ENCODE data around the gene CNOT4. TPM values are rescaled to one million over a fixed set of nuclear protein-coding genes. Genes with fewer than 3 reads are reported as not detected.

The CNOT4 gene
- polyA plus RNA-seq, 2 of the 4 experiments (the other 2 are of a cell fraction) = 10.0 to 16.4 TPM

DNA sequence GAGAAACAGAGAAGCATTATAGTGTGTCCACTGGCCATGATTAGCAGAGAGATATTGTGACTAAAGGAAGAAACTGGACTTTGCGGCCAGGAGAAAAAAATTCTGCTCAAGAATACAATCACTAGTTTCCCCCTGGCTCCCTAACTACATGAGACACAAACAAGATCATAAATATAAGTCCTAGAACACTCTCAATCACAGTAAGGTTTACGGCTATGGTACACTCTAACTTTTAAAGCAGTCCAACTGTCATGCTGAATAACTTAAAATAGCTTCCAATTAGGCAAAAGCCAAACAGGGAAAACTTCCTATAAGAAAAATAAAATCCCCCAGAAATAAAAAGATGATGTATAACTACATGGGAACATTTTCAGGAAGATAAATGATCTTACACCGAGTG lies 144.2 kb downstream of the CNOT4 start:
- ATAC-seq = no peak
- no peak overlapping the region for H3K27ac ChIP-seq
- H3K4me3 ChIP-seq = no peak overlapping the region
- no peaks in the 10 kb centered on the region for H3K9me3 ChIP-seq
- TF ChIP-seq HOXA7 (CRISPR knock-in tag; IDR thresholded peaks at IDR 0.05) = no peak
- TF ChIP-seq RFX5 (IDR thresholded peaks at IDR 0.05) = no peak
- POLR2A ChIA-PET = no interaction called here
- no peak for FAIRE-seq
- H3K4me2 ChIP-seq = no peak overlapping the region
- peaks cover 10% of the 10 kb centered on the region; the same call in 2 of the 3 replicates for H3K4me1 ChIP-seq
- CTCF ChIA-PET = no interaction called here
- DNase-seq (ENCODE audit: low read depth in 1 of 2, low spot score in 1 of 2) = no peak
- 95% methylated on average over 3 of the region's 3 CpGs for WGBS (ENCODE audit: missing lambda C conversion rate)

DNA sequence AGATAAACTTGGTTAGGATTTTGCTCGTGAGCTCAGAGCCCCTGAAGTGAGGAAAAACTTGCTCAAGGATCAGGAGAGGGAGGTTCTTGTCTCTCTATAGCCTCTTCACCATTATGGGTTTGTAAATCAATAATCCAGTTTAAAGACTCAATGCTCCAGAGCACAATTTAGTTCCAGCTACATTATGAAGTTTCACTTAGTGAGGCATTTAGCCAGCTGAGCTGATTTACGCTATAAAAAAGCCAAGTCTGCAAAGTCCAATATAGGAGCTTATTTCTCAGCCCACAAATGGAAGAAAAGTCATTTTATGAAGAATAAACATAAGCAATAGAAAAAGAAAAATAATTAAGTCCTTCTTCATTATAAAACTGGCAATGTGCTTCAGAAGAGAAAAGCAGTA lies 145.7 kb downstream of the CNOT4 start:
- TF ChIP-seq ZFP36 (IDR thresholded peaks at IDR 0.05; ENCODE audit: borderline replicate concordance, partially characterized antibody) = no peak
- TF ChIP-seq, protein P1, sequence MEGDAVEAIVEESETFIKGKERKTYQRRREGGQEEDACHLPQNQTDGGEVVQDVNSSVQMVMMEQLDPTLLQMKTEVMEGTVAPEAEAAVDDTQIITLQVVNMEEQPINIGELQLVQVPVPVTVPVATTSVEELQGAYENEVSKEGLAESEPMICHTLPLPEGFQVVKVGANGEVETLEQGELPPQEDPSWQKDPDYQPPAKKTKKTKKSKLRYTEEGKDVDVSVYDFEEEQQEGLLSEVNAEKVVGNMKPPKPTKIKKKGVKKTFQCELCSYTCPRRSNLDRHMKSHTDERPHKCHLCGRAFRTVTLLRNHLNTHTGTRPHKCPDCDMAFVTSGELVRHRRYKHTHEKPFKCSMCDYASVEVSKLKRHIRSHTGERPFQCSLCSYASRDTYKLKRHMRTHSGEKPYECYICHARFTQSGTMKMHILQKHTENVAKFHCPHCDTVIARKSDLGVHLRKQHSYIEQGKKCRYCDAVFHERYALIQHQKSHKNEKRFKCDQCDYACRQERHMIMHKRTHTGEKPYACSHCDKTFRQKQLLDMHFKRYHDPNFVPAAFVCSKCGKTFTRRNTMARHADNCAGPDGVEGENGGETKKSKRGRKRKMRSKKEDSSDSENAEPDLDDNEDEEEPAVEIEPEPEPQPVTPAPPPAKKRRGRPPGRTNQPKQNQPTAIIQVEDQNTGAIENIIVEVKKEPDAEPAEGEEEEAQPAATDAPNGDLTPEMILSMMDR (IDR thresholded peaks at IDR 0.05) = no peak
- no peak for TF ChIP-seq CHD4 (IDR thresholded peaks at IDR 0.05; ENCODE audit: borderline replicate concordance)
- TF ChIP-seq CEBPB (IDR thresholded peaks at IDR 0.05) = no peak
- TF ChIP-seq MAFK (IDR thresholded peaks at IDR 0.05; ENCODE audit: partially characterized antibody) = no peak
- TF ChIP-seq KDM5A (IDR thresholded peaks at IDR 0.05) = no peak
- no peak for TF ChIP-seq KDM1A (IDR thresholded peaks at IDR 0.05; ENCODE audit: low read depth)
- TF ChIP-seq CHD2 (IDR thresholded peaks at IDR 0.05; ENCODE audit: low read length, partially characterized antibody) = no peak
- TF ChIP-seq HOXA7 (CRISPR knock-in tag; IDR thresholded peaks at IDR 0.05) = no peak
- TF ChIP-seq MAZ (IDR thresholded peaks at IDR 0.05; ENCODE audit: borderline replicate concordance, low read depth, low read length) = no peak
- TF ChIP-seq HEYL (CRISPR knock-in tag; IDR thresholded peaks at IDR 0.05) = no peak
- TF ChIP-seq FOXS1 (CRISPR knock-in tag; IDR thresholded peaks at IDR 0.05) = no peak
- no peak for TF ChIP-seq FOSL2 (IDR thresholded peaks at IDR 0.05)
- TF ChIP-seq FOSL2 (CRISPR knock-in tag; IDR thresholded peaks at IDR 0.05) = no peak
- TF ChIP-seq EHF (CRISPR knock-in tag; IDR thresholded peaks at IDR 0.05) = no peak
- TF ChIP-seq, protein P2, sequence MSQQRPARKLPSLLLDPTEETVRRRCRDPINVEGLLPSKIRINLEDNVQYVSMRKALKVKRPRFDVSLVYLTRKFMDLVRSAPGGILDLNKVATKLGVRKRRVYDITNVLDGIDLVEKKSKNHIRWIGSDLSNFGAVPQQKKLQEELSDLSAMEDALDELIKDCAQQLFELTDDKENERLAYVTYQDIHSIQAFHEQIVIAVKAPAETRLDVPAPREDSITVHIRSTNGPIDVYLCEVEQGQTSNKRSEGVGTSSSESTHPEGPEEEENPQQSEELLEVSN (IDR thresholded peaks at IDR 0.05; ENCODE audit: borderline replicate concordance, low read depth) = no peak
- H3K4me1 ChIP-seq = peaks cover 10% of the 10 kb centered on the region; the same call in 2 of the 3 replicates
- no peak overlapping the region for H3K27ac ChIP-seq
- H3K9me3 ChIP-seq = no peaks in the 10 kb centered on the region
- H3K4me2 ChIP-seq = no peak overlapping the region
- CTCF ChIA-PET = interaction anchor here (0.5 to 1.6 kb wide), 4 partner anchors 9 to 281 kb away, joined by 3 to 5 read pairs (median 4); no protein-coding TSS in a partner anchor
- H3K4me3 ChIP-seq = no peak overlapping the region
- POLR2A ChIA-PET = no interaction called here
- no peak for ATAC-seq
- FAIRE-seq = no peak
- no peak for DNase-seq (ENCODE audit: low read depth in 1 of 2, low spot score in 1 of 2)
- 93% methylated on average over 2 of the region's 2 CpGs for WGBS (ENCODE audit: missing lambda C conversion rate)

DNA sequence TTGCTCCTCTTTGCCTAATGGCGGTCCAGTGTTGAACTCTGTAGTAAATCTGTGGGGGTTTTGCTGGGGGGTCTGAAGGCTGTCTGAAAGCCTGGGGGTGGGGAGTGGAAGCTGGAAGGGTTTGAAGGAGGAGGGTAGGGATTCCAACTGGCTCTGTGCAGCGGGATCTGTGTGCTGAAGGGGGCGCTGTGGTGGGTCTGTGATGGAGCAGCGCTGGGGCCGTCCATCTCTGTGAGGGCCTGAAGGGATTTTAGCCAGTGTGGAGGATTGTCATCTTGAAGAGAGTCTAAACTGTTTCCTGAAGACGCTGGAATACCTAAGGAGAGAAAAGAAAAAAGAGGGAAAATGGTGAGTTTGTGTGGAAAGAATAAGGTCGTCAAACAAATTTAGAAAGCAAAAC lies 147.0 kb downstream of the CNOT4 start:
- Histone ChIP-seq H3K4me2 (no peak overlapping the region), H3K9me3 (no peaks in the 10 kb centered on the region), H3K27ac (no peak overlapping the region), H3K4me3 (no peak overlapping the region), H3K4me1 (peaks cover 10% of the 10 kb centered on the region; the same call in 2 of the 3 replicates)
- DNase-seq (ENCODE audit: low read depth in 1 of 2, low spot score in 1 of 2) = peak in 1 of 2 experiments; percentile 12
- ChIA-PET CTCF (interaction anchor here (0.5 to 2.1 kb wide), 4 partner anchors 36 to 917 kb away, joined by 3 to 7 read pairs (median 4); no protein-coding TSS in a partner anchor), POLR2A (no interaction called here)
- ATAC-seq = no peak
- WGBS (ENCODE audit: missing lambda C conversion rate) = 91% methylated on average over 7 of the region's 7 CpGs
- no peak for FAIRE-seq
- no peak for TF ChIP-seq RARB (CRISPR knock-in tag; IDR thresholded peaks at IDR 0.05)
- TF ChIP-seq JUN (IDR thresholded peaks at IDR 0.05) = no peak
- TF ChIP-seq, protein P3, sequence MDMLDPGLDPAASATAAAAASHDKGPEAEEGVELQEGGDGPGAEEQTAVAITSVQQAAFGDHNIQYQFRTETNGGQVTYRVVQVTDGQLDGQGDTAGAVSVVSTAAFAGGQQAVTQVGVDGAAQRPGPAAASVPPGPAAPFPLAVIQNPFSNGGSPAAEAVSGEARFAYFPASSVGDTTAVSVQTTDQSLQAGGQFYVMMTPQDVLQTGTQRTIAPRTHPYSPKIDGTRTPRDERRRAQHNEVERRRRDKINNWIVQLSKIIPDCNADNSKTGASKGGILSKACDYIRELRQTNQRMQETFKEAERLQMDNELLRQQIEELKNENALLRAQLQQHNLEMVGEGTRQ (IDR thresholded peaks at IDR 0.05) = no peak
- no peak for TF ChIP-seq TFCP2L1 (CRISPR knock-in tag; IDR thresholded peaks at IDR 0.05)
